Measurements from ENCODE around the gene PLXNA1. TPM values are rescaled to one million over a fixed set of nuclear protein-coding genes. Genes with fewer than 3 reads are reported as not detected.

PLXNA1 gene
- total and polyA plus RNA-seq, 4 donors = 0.92 to 8.3 (median 4.4) TPM

DNA sequence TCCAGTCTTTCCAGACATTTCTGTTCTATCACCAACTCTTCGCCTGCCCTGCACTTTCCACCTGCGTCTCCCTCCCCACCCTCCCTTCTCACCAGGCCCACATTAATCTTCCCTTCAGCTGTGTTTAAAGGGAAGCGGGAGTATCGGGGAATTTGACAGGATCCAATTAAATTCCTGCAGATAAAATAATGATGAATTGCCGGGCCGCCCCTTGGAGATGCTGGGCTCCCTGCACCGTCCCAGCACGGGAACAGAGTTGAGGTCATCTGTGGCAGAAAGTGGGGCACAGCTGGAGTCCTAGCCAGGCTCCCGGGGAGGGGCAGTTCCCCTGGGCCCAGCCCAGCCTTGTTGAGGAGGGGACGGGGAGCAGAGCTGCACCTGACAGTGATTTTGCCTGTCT, 30.3 kb downstream of the PLXNA1 start:
- TF ChIP-seq HNF4G (IDR thresholded peaks at IDR 0.05) (no peak), TAF1 (conservative IDR thresholded peaks at IDR 0.05) (no peak), JUND (IDR thresholded peaks at IDR 0.05) (no peak), FOXA2 (IDR thresholded peaks at IDR 0.05) (no peak)
- TF ChIP-seq, protein P1, sequence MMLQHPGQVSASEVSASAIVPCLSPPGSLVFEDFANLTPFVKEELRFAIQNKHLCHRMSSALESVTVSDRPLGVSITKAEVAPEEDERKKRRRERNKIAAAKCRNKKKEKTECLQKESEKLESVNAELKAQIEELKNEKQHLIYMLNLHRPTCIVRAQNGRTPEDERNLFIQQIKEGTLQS (IDR thresholded peaks at IDR 0.05) = no peak
- TF ChIP-seq, protein P2, sequence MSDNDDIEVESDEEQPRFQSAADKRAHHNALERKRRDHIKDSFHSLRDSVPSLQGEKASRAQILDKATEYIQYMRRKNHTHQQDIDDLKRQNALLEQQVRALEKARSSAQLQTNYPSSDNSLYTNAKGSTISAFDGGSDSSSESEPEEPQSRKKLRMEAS (IDR thresholded peaks at IDR 0.05) = no peak
- Histone ChIP-seq H3K27ac (ENCODE audit: low read depth in 1 of 2, low read length in 2 of 2) (no peak overlapping the region), H3K4me1 (ENCODE audit: control insufficient read depth in 4 of 4, insufficient read depth in 4 of 4, low read length in 3 of 4) (no peaks in the 10 kb centered on the region), H3K36me3 (ENCODE audit: control insufficient read depth in 4 of 4, insufficient read depth in 3 of 4, low read depth in 1 of 4, low read length in 3 of 4) (peaks cover 0 to 17% (median 3%) of the 10 kb centered on the region in 4 donors), H3K9me3 (ENCODE audit: control insufficient read depth in 4 of 4, low read length in 3 of 4) (no peaks in the 10 kb centered on the region), H3K27me3 (ENCODE audit: control insufficient read depth in 4 of 4, insufficient read depth in 4 of 4, low read length in 3 of 4) (no peaks in the 10 kb centered on the region), H3K4me3 (ENCODE audit: low read depth in 1 of 3, low read length in 3 of 3) (no peak overlapping the region), H3K9ac (ENCODE audit: low read depth in 1 of 2, low read length in 2 of 2) (no peak overlapping the region)
- 92% methylated on average over 10 of the region's 10 CpGs for WGBS
- no peak for DNase-seq (ENCODE audit: low spot score)

GRCh38 chr3:127013758-127014535, 31.0 kb downstream of the PLXNA1 start:
- H3K27me3 ChIP-seq (ENCODE audit: control insufficient read depth in 4 of 4, insufficient read depth in 4 of 4, low read length in 3 of 4) = no peaks in the 10 kb centered on the region
- no peak overlapping the region for H3K27ac ChIP-seq (ENCODE audit: low read depth in 1 of 2, low read length in 2 of 2)
- TF ChIP-seq, protein P1 (IDR thresholded peaks at IDR 0.05) = no peak
- TF ChIP-seq RXRA (IDR thresholded peaks at IDR 0.05) (no peak), REST (IDR thresholded peaks at IDR 0.05) (no peak), GABPA (IDR thresholded peaks at IDR 0.05 in 1 of 2, conservative IDR thresholded peaks at IDR 0.05 in 1 of 2) (no peak), NR2F2 (IDR thresholded peaks at IDR 0.05) (no peak), TAF1 (conservative IDR thresholded peaks at IDR 0.05) (no peak), HNF4A (conservative IDR thresholded peaks at IDR 0.05) (no peak), FOXA2 (IDR thresholded peaks at IDR 0.05) (no peak), CTCF (IDR thresholded peaks at IDR 0.05; ENCODE audit: low read depth, low read length, missing input control) (no peak)
- TF ChIP-seq, protein P2 (IDR thresholded peaks at IDR 0.05) = no peak
- H3K4me3 ChIP-seq (ENCODE audit: low read depth in 1 of 3, low read length in 3 of 3) = no peak overlapping the region
- H3K36me3 ChIP-seq (ENCODE audit: control insufficient read depth in 4 of 4, insufficient read depth in 3 of 4, low read depth in 1 of 4, low read length in 3 of 4) = peaks cover 0 to 20% (median 3%) of the 10 kb centered on the region in 4 donors
- 92% methylated on average over 50 of the region's 50 CpGs for WGBS
- DNase-seq (ENCODE audit: low spot score) = no peak
- no peaks in the 10 kb centered on the region for H3K4me1 ChIP-seq (ENCODE audit: control insufficient read depth in 4 of 4, insufficient read depth in 4 of 4, low read length in 3 of 4)
- no peak overlapping the region for H3K9ac ChIP-seq (ENCODE audit: low read depth in 1 of 2, low read length in 2 of 2)
- no peaks in the 10 kb centered on the region for H3K9me3 ChIP-seq (ENCODE audit: control insufficient read depth in 4 of 4, low read length in 3 of 4)
